NCI-H1930 (cell line): ENCODE measurements around the gene MALL.
"Not testable (repeated sequence)": the region's sequence is repeated elsewhere in the genome, so short reads cannot be mapped to it uniquely, and the experiment has no call there.

Experiments
- DNase-seq, 2 experiments: peaks; one replicate each; lab custom pipeline; 2025; lab: John Stamatoyannopoulos, UW

The MALL gene

DNA sequence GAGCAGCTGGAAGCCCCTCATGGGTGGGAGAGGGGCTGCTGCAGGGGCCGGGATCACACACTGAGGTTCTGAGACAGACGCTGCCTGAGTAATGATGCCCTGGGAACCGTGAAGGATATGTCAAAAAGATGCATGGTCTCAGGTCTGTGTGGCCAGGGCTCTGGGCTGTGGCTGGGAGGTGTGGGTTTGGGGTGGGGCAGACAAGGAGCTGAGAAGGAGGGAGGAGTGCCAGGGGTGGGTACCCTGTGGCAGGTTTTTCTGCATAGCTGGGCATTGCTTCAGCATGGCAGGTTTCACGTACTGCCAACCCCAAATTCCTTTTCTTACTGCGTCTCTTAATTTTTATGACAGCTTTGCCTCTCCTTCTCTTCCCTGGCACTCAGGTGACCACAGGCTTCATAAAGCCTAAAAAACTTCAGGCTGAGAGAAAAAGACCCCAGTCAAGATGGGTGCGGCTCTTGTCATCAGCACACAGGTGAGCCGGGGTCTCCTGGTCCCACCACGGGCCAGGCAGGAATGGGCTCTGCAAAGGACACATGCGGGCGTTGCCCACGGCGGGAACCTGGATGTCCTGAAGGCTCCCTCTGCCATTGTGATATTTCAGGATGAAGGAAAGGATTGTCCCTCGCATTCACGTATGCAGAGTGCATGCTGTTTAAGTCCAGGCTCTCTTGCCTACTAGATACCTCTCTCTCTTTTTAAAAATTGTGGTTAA is 18.0 kb downstream of the MALL start:
- no peak for DNase-seq

DNA sequence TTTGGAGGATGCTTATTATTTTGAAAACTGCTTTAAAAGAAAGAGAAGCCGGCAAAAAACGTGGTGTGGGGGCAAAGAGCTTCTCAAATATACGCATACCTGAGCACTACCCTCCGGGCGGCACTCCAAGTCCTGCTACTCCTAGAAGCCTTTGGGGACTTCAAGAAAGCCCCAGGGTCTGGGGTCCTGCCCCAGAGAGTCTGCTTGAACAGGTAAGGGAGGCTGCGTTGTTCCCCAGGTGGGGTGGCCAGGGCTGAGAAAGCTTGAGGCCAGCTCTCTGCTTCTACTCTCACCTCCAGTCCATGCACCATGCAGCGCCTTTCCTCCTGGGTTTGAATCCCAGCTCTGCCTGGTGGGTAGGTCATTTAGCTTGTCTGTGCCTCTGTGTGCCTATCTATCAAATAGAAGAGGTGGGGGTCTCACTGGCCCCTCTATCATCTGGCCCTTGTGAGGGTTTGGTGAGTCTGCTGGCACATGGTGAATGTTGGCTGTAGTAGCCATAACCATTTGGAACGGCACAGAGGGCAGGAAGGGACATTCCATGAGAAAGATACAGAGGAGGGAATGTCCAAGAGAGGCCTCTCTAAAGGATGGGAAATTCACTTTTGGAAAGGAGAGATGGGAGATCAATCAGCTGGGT is 19.5 kb downstream of the MALL start:
- no peak for DNase-seq

DNA sequence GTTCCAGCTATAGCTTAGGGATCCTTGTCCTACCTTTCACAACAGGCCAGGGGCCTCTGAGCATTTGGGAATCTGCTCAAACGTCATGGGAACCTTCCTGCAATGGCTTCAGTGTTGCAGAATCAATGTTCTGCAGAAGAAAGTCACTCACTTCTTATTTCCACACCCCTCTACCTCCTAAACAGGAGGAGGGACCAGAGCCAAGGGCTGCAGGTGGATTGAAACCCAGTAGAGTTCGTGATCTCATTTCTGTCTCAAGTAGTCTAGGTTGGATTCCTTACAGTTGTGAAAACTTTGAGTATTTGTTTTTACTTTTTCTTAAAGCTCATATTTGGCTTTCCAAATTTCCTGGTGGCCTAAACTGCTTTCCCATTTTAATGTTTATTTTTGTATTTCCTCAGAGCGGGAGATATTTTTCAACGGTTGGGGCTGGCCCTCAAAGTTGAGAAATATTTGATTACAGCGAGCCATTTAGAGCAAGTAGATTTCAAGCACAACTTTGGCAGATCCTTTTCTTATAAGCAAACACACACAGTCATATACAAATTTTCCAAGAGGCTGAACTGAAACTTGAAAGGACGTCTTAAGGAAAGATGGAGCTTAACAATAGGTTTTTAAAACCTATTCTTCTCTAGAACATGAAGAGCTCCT is 20.6 kb downstream of the MALL start:
- DNase-seq = not testable (repeated sequence)

DNA sequence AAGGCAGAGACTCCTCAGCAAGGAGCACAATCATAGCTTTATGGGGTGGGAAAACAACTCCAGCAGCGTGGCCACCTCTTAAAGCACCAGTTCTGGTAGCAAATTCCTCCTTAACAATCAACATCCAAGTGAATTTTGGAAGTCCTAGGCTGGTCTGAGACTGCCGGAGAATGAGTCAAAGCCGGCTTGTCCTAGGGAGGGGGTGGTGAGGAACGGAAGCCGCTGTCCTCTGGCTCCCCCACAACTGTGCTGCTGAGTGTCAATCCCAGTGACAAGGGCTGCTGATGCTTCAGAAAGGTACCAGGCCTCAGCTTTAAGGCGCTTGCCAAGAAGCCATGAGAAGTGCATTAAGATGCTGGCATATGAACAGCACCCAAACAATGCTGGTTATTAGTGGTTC is 21.7 kb downstream of the MALL start:
- not testable (repeated sequence) for DNase-seq

DNA sequence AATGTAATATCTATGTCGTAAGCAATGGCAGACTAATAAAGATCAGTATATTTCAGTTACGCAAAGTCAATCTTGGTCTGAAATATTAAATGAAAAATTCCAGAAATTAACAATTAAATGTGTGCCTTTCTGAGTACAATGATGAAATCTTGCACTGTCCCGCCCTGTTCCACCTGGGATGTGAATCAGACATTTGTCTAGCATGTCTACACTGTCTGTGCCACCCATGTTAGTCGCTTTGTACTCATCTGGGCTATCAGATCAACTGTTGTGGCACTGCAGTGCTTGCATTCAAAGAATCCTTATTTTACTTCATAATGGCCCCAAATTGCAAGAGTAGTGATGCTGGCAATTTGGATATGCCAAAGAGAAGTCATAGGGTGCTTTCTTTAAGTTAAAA is 25.5 kb downstream of the MALL start:
- DNase-seq = not testable (repeated sequence)

DNA sequence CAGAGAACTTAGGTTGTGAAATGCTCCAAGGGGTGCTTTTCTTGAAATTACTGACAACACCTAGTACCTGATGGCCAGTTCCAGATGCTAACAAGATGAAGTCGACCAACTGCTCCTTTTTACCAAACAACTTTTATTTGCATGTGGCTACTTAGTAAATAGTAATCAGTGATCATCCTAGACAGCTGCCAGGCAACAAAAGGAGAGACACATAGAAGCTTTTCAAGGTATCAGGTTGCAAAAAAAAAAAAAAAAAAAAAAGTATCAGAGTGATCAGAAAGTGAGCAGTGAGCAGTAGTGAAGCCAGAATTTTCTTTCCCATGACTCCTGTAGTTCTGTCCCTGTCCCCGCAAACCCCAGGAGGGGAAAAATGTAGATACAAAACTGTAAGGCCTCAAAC is 31.9 kb downstream of the MALL start:
- DNase-seq = not testable (repeated sequence)

DNA sequence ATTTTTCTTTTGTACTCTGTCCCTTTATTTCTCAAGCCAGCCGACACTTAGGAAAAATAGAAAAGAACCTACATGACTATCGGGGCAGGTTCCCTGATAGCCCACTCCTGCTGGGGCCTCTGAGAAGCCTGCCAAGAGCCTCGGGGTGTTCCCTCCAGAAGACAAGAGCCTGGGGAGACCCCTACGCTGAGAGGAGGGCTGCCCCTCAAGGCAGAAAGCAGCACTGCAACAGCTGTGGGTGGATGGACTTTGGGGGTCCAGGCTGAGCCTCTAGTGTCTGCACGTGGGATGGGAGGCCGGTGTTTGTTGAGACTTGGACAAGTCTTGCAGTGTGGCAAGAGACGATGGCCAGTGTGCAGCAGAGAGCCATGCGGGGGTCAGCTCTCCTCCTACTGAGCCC is 32.5 kb downstream of the MALL start:
- not testable (repeated sequence) for DNase-seq

DNA sequence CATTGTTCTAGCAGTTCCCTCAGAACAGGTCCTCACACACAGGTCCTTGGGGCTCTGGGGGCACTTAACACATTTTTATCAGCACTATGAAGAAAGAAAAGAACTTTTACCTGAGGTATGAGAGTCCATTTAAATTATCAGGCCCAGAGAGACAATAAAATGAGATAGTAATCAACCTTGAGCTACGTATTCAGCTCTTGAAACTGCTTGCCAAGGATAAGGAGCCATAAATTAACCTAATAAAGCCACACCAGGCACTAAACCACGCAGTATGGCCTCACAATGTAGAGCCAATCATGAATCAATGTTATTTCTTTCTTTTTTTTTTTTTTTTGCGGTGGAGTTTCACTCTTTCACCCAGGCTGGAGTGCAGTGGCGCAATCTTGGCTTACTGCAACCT is 37.5 kb downstream of the MALL start:
- not testable (repeated sequence) for DNase-seq

DNA sequence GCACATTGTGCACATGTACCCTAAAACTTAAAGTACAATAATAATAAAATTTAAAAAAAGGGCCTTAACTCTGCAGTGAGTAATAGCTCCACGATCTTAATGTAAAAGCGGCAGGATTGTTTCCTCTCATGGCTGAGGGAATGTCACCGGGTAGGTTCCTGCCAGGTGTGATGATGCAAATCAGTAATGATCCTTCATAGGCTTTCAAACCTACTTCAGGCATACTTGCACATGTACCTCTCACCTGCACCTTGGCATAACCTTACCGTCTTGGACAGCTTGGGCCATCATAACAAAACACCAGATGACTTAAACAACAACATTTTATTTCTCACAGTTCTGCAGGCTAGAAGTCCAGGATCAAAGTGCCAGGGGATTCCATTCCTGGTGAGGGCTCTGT is 39.7 kb downstream of the MALL start:
- not testable (repeated sequence) for DNase-seq

DNA sequence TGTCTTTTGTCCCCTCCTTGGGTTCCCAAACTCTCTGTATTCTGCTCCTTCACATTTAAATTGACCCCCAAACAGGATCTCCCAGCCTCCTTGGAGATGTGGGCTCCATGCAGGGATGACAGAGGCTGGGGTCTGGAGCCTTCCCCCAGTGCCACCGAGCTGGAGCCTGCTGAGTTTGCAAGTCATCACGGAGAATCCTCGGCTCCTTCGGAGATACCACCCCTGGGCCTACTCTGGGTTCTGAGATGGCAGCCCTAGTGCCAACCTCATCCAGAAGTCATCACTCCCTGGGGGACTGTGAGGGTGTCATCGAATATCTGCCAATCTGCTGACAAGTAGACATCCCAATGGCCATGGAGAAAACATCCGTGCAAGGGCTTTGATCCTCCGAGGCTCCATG is 45.8 kb downstream of the MALL start:
- not testable (repeated sequence) for DNase-seq

DNA sequence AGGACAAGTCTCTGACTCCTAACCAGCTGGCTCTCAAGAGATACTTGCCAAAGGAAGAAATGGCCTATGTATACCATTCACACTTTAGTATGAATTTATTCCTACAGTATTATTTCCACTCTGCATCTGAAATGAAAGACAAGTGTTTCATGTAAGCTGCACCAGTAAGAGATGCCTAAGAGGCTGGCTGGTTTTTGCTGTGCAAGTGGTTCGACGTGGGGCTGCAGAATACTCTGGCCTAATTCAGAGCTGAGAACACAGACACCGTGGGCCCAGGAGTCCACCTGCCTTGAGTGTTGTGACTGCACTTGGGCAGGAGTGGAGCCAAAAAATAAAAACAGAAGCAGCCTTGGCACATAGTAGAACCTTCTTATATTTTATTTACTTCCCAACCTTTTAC is 47.5 kb downstream of the MALL start:
- not testable (repeated sequence) for DNase-seq

DNA sequence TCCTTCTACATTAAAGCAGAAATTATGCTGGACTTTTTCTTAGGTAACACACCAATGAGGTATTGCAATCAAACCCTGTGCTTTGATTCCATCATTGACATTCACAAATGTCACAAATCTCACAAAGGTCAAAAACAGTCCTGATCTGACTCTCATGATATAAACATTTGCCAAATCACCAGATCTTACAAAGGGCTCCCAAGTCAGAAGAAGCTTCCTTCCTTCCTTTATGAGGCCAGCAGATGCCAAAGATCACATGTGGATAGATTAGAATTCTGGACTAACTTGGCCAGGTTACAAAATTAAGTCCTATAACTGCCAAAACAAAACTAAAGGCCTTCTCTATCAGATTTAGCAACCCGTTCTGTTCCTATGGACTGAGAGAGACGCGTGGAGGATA is 53.3 kb downstream of the MALL start:
- not testable (repeated sequence) for DNase-seq

DNA sequence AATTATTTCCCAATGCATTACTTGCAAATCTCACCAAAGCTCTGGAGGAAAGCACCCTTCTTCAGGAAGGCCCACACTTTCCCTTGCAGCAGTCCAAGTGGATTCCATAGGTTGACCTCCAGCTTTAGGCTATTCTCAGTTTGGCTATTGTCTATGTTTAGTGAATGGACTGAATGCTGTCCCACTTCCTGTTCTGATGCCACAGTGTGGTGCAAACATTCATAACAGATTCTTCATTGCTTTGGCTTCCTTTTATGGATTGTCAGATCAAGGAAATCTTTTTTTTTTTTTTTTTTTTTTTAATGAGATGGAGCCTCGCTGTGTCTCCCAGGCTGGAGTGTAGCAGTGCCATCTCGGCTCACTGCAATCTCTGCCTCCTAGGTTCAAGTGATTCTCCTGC is 55.1 kb downstream of the MALL start:
- DNase-seq = not testable (repeated sequence)

DNA sequence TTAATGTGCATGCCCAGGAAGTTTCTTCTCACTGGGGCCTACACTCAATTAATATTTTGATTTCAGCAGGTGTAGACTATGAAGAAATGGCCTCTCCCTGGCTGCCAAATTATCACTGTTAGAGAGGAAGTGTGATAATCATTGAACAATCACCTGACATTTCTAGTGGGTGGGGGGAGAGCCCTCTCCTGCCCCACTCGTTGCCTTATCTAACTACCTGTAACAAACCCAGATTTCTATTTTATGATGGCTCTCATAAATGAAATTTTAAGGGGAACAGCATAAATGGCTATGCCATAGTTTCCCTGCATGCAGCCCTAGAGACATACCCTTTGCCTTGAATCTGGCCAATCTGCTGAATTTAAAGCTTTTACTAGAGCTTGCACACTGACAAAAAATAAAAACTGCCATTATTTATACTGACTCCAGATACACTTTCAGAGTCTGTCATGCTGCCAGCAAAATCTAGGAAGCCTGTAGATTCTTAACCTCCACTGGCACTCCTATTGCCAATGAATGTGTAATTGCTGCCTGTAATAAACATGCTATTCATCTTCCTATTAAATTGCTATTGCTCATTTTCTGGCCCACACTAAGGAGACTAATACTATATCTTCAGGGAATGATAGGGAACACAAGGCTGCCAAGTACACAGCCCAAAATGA is 55.8 kb downstream of the MALL start:
- DNase-seq = not testable (repeated sequence)

DNA sequence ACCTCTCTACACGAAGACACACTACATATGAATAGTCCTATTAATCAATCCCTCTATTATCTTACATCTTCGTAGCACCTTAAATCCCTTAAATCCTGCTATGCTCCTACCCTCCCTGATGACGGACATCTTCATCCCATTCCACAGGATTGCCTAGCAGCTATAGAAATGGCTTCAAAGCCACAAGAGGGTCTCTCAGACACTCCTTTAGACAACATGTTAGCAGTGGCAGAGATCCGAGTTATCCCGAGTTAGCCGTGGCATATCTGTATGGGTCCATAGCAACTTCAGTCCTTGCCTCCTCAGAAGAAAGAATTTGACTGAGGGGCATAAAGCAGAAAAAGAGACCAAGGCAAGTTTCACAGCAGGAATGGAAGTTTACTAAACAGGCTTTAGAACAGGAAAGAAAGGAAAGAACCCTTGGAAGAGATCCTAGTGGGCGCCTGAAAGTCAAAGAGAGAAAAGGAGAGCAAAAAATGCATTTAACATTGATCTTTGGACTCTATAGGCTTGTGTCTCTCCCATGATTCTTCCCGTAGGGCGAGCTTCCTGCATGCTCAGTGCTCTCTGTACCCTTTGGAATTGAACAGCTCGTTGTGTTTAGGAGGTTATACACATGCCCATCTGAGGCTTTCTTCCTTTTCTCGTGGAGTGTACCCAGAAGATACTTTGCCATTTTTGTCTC is 56.5 kb downstream of the MALL start:
- DNase-seq = not testable (repeated sequence)

DNA sequence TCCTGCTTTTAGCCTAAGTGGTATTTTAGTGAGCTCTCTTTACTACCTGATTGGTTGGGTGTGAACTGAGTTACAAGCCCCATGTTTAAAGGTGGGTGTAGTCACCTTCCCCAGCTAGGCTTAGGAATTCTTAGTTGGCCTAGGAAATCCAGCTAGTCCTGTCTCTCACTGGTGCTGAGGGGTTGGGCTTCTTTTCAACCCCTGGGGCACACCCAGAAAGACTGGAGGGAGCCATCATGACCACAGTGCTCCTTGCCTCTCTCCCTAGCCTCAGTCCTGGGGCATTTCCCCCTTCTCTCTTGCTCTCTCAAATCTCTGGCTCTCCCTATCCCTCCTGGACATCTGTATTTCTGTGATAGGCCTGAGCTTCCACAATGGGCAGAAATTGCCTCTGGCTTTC is 57.6 kb downstream of the MALL start:
- DNase-seq = not testable (repeated sequence)

DNA sequence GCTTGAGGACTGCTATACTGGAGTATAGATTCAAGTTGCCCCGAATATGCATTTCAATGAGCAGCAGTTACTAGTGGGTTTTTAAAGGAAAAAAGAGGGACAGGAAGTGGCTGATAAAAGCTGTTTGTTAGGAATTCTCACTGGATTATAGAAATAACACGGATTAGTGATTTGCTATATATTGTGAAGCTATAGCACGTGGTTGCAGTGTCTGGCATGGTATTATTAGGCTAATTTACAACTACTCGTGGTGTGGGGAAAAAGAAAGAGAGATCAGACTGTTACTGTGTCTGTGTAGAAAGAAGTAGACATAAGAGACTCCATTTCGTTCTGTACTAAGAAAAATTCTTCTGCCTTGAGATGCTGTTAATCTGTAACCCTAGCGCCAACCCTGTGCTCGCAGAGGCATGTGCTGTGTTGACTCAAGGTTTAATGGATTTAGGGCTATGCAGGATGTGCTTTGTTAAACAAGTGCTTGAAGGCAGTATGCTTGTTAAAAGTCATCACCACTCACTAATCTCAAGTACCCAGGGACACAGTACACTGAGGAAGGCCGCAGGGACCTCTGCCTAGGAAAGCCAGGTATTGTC is 59.7 kb downstream of the MALL start:
- DNase-seq = not testable (repeated sequence)

DNA sequence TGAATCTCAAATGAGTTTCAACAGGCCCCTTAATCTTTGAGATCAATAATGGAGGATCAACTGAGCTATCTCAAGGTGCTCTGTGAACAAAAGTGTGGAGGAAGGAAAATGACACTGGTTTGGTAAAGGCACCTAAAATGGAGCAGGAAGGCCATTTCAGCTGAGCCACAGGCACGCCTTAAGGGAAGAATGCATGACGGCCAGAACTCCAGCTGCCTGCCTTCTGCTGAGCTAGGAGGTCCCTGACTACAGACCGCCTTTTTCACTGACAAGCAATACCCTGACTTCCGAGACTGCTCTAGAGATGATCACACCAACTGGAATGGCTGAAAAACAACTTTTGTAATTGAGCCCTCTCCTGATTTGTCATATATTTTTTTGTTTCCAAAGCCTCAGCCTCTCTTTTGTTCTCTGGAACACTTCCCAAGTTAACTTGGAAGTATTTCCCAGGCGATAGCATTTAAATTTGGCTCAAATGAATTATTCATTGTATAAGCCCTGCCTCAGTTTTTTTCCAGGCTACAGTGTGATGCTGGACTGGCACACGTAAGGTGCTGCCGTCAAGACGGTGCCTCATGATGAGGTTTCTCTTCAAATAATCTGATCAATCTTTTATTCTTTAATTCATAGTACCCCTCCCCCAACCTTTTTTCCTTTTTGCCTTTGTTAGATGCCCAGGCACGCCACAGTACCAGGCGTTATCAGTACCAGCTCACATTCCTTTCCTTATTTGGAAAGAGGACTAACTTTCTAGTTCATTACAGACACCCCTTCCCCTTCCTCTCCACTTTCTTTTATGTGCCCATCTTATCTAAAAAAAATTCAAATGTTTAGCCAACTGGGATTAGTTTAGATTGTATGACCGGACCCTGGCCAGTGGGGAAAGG is 60.9 kb downstream of the MALL start:
- not testable (repeated sequence) for DNase-seq

DNA sequence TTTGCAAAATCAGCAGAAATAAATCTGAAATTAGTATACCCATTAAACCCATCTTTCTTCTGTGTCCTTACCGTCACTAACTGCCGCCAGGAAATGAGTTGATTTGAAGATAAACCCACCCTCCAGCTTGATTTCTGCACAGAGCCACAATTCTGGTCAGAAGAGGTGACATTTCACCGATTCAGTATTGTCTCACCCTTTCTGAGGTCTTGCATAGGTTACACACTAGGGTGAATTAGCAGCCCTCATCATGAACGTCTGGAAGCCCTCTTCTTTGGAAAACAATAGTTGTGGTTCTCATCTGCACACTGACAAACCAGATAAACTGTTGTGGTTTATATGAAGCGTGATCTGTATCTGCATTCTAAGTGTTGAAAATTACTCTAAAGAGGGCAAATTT is 61.9 kb downstream of the MALL start:
- not testable (repeated sequence) for DNase-seq

DNA sequence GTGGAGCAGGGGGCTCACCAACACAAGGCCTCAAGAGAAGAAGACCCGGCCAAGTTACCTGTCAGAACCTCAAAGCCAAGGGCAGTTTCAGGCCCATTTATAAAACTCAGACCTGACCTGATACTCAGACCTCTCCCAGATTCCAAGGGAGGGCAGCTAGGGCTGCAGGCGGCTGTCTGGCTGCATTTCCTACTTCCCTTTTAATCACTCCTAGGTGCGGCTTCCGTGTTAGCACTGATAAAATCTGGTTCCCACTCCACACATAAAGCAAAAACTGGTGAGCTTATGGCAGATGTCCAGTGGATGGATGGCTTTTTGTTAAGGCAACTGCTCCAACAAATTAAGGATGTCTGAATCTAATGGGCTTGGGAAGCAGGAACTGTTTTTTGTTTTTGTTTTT is 63.5 kb downstream of the MALL start:
- not testable (repeated sequence) for DNase-seq

DNA sequence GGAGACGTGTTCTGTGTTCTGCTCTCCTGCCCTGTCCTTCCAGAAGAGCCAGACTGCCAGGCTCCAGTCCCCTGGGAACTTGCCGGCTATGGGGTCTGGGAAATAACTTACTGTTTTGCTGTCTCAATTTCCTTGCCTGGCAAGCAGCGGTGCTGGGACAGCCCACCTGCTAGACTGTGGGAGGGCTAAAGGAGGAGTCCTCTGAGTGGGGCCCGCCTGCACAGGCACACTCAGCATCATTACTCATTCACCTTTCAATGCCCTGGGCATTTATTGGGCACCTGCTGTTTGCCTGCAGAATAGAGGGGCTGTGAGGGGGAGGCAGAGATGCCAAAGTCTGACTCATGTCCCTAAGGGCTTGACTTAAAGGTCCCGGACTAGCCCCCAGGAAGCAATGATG is 65.4 kb downstream of the MALL start:
- not testable (repeated sequence) for DNase-seq
